Gastrocnemius medialis (tissue), 4 donors: ENCODE results near the gene ADCY1. TPM values are rescaled to one million over a fixed set of nuclear protein-coding genes. Genes with fewer than 3 reads are reported as not detected.

Experiments used
- ATAC-seq, 2 donors: fragments of 150-250 bp; one replicate each; pipeline ENCODE4 v1.9.1; 2016
- DNase-seq, 2 donors: peaks; one replicate each; pipeline ENCODE4 v3.0.0-alpha.2; 2019
- H3K27ac ChIP-seq, 4 donors: fragments of 200-600 bp; sonication (generic); 1 replicate in 1 of 4; 2 replicates in 3 of 4; pipeline ENCODE4 v1.5.1; 2016 to 2018; ENCODE audit warnings: mild to moderate bottlenecking in 2 of 4, moderate library complexity in 1 of 4
- H3K27me3 ChIP-seq, 3 donors: fragments of 200-600 bp; sonication (generic) in 2 of 3; 1 replicate in 1 of 3; 2 replicates in 2 of 3; pipeline versions ENCODE4 v1.5.1 to v1.6.0; 2016 to 2019; ENCODE audit warnings: mild to moderate bottlenecking in 1 of 3, moderate library complexity in 1 of 3
- H3K36me3 ChIP-seq, 2 donors: fragments of 200-600 bp; sonication (generic) in 1 of 2; one replicate each; pipeline ENCODE4 v1.5.1; 2017 to 2018
- H3K4me1 ChIP-seq, 2 donors: fragments of 200-600 bp; sonication (generic) in 1 of 2; one replicate each; pipeline ENCODE4 v1.5.1; 2016 to 2017; ENCODE audit warnings: mild to moderate bottlenecking in 2 of 2
- H3K4me3 ChIP-seq, 4 donors: fragments of 200-600 bp; sonication (generic) in 3 of 4; 1 replicate in 1 of 4; 2 replicates in 3 of 4; pipeline ENCODE4 v1.5.1; 2016 to 2019; ENCODE audit warnings: mild to moderate bottlenecking in 2 of 4
- H3K9me3 ChIP-seq, 3 donors: fragments of 200-600 bp; sonication (generic) in 2 of 3; 1 replicate in 1 of 3; 2 replicates in 2 of 3; pipeline ENCODE4 v1.5.1; 2016 to 2019
- POLR2A ChIP-seq, 2 donors: fragments of 450-650 bp; IDR thresholded peaks; one replicate each; pipeline ENCODE4 v1.6.1; 2017; ENCODE audit warnings: antibody characterized with exemption in 2 of 2, mild to moderate bottlenecking in 2 of 2, moderate library complexity in 2 of 2
- in situ Hi-C, 4 donors: fragments of 200-750 bp; cut with MboI; loops; one replicate each; pipeline versions ENCODE4 v1.15.0 to v1.8.0; 2017; ENCODE audit warnings: low sequenced_read_pairs in 4 of 4
- intact Hi-C: fragments of 100-400 bp; cut with DNase I; formaldehyde crosslinking; loops from one replicate; pipeline ENCODE4 v1.15.1; 2023; ENCODE audit warnings: low total_unique reads
- total RNA-seq, 4 donors: library from RNA; depleted of rRNA; stranded (reverse); fragments of >200 nt; gene quantifications; one replicate each; pipeline versions ENCODE4 v1.1.0 to v1.2.3, GENCODE V29; 2016
- TF ChIP-seq, protein P1 (sequence below), 5 experiments: fragments of 450-650 bp in 3 of 5; fragments of 200-600 bp in 2 of 5; sonication (generic) in 2 of 5; IDR thresholded peaks in 4 of 5; conservative IDR thresholded peaks in 1 of 5; 1 replicate in 4 of 5; 2 replicates in 1 of 5; pipeline ENCODE4 v1.5.1; 2016 to 2019; ENCODE audit warnings: antibody characterized with exemption in 5 of 5, mild to moderate bottlenecking in 3 of 5, moderate library complexity in 3 of 5

ADCY1 gene
- total RNA-seq, 4 donors from 2014 or later, result 0.42 to 3.5 (median 1.4) TPM

DNA sequence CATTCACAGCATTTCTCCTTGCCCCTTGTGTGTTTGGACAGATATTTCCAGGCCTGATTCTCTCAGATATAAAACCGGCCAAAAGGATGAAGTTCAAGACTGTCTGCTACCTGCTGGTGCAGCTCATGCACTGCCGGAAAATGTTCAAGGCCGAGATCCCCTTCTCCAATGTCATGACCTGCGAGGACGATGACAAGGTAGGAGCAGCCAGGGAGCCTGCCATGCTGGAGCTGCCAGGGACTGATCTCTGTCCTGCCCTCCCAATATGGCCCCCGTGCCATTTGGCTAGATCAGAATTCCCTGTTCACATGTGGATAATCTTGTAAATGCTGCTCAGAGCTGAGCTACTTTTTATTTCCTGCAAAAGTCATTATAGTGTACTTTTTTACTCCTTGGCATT is 87.8 kb downstream of the ADCY1 start:
- no peak for ATAC-seq
- DNase-seq, result no peak
- Histone ChIP-seq H3K4me3 (no peak overlapping the region), H3K9me3 (no peaks in the 10 kb centered on the region), H3K27ac (no peak overlapping the region), H3K27me3 (no peaks in the 10 kb centered on the region), H3K4me1 (no peaks in the 10 kb centered on the region), H3K36me3 (no peaks in the 10 kb centered on the region)
- TF ChIP-seq, protein P1, sequence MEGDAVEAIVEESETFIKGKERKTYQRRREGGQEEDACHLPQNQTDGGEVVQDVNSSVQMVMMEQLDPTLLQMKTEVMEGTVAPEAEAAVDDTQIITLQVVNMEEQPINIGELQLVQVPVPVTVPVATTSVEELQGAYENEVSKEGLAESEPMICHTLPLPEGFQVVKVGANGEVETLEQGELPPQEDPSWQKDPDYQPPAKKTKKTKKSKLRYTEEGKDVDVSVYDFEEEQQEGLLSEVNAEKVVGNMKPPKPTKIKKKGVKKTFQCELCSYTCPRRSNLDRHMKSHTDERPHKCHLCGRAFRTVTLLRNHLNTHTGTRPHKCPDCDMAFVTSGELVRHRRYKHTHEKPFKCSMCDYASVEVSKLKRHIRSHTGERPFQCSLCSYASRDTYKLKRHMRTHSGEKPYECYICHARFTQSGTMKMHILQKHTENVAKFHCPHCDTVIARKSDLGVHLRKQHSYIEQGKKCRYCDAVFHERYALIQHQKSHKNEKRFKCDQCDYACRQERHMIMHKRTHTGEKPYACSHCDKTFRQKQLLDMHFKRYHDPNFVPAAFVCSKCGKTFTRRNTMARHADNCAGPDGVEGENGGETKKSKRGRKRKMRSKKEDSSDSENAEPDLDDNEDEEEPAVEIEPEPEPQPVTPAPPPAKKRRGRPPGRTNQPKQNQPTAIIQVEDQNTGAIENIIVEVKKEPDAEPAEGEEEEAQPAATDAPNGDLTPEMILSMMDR (IDR thresholded peaks at IDR 0.05 in 4 of 5, conservative IDR thresholded peaks at IDR 0.05 in 1 of 5), result no peak
- TF ChIP-seq POLR2A (IDR thresholded peaks at IDR 0.05), result no peak
- intact Hi-C loops, result no loop called here
- in situ Hi-C loops, result loop anchor here in 1 of 4 donors (25.0 kb wide), 1 partner anchor 200 kb away; the partner anchor contains the start of gene CCDC201

DNA sequence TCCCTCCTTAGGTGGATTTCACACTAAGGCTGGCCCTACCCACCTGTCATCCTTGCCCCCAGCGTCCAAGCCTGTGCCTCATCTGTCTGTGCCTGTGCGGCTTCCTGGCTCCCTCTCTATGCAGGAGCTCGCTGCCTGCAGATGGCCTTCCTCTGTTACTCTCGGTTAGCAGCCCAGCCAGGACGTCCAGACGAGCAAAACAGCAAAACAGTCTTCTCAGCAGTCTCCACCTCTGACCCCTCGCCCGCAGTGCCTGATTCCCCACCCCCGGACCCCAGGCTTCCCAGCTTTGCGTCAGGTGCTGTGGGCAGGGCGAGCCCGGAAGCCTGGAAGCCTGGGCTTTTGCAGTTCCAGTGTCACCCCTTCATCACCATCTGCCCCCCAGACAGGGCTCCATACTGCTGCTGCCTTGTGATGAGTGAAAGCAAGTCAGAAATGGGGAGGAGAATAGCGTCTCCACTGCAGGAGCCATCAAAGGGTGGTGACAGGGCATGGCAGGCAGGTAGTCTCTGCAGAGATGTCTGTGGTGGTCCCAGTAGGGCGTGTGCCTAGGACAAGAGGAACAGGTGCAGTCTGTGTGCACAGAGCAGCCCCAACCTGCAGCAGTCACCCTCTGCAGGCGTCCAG is 88.5 kb downstream of the ADCY1 start:
- in situ Hi-C loops (loop anchor here in 1 of 4 donors (25.0 kb wide), 1 partner anchor 200 kb away; the partner anchor contains the start of gene CCDC201), intact Hi-C loops (no loop called here)
- Histone ChIP-seq H3K27me3 (no peaks in the 10 kb centered on the region), H3K27ac (no peak overlapping the region), H3K4me3 (no peak overlapping the region), H3K9me3 (no peaks in the 10 kb centered on the region), H3K36me3 (no peaks in the 10 kb centered on the region), H3K4me1 (no peaks in the 10 kb centered on the region)
- DNase-seq (no peak), ATAC-seq (no peak)
- TF ChIP-seq, protein P1 (IDR thresholded peaks at IDR 0.05 in 4 of 5, conservative IDR thresholded peaks at IDR 0.05 in 1 of 5), result no peak
- no peak for TF ChIP-seq POLR2A (IDR thresholded peaks at IDR 0.05)

DNA sequence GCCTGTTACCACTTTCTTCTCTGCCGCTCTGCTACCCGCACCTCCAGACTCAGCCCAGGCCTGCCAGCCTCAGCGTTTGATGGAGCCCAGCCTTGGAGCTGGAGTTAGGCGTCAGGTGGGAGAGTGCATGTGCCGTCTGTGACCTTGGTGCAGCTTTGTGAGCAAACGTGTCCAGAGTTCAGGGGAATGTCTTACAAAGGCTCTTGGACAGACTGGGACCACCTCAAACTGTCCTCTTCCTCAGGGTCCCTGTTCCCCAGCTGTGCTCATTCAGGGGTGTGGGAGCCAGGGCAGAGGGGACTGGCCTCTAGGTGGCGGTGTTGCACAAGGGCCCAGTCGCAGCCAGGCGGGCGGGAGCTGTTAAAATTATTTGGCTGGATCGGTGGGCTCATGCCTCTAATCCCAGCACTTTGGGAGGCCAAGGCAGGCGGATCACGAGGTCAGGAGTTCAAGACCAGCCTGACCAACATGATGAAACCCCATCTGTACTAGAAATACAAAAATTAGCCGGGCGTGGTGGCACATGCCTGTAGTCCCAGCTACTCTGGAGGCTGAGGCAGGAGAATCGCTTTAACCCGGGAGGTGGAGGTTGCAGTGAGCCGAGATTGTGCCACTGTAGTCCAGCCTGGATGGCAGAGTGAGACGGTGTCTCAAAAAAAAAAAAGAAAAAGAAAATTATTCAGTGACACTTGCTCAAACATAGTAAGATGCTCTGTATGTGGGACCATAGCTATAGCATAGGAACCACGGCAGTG is 89.2 kb downstream of the ADCY1 start:
- Histone ChIP-seq H3K27me3 (no peaks in the 10 kb centered on the region), H3K9me3 (no peaks in the 10 kb centered on the region), H3K36me3 (no peaks in the 10 kb centered on the region), H3K4me3 (no peak overlapping the region), H3K27ac (no peak overlapping the region), H3K4me1 (no peaks in the 10 kb centered on the region)
- ATAC-seq (no peak), DNase-seq (no peak)
- intact Hi-C loops, result no loop called here
- in situ Hi-C loops, result loop anchor here in 1 of 4 donors (25.0 kb wide), 1 partner anchor 199 kb away; the partner anchor contains the start of gene CCDC201
- TF ChIP-seq, protein P1 (IDR thresholded peaks at IDR 0.05 in 4 of 5, conservative IDR thresholded peaks at IDR 0.05 in 1 of 5), result peak; percentile 28 to 60 (median 37)
- TF ChIP-seq POLR2A (IDR thresholded peaks at IDR 0.05), result no peak

DNA sequence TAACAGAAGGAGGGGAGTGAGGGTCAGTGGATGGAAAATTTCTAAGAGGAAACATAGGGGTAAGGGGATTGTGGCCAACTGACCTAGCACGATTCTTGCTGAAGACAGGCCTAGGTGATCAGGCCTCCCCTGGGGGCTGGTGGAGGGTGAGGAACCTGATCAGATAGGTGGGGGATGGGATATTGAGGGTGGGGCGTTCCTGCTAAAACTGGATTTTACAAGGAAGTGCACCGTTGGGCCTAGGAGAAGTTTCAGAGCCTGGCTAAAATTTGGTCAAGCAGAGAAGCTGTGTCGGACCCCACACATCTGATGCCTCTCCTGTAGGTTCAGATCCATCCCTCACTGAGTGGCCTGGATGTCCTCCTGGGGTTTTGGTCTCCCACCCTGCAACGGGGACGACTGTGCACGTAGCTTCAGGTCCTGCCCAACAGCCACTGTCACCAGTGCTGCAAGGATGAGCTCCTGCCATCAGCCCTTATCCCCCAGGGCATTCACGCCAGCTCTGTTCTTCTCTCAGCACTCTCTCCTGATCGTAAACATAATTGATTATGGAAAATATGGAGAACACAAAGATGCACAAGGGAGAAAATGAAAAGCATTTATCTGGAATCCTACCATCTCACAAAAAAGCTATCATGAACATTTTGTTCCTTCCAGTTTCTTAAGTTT is 89.9 kb downstream of the ADCY1 start:
- H3K36me3 ChIP-seq, result no peaks in the 10 kb centered on the region
- ATAC-seq, result no peak
- no peak overlapping the region for H3K27ac ChIP-seq
- DNase-seq, result no peak
- no peak for TF ChIP-seq POLR2A (IDR thresholded peaks at IDR 0.05)
- TF ChIP-seq, protein P1 (IDR thresholded peaks at IDR 0.05 in 4 of 5, conservative IDR thresholded peaks at IDR 0.05 in 1 of 5), result no peak
- no peaks in the 10 kb centered on the region for H3K27me3 ChIP-seq
- in situ Hi-C loops (loop anchor here in 1 of 4 donors (25.0 kb wide), 1 partner anchor 198 kb away; the partner anchor contains the start of gene CCDC201), intact Hi-C loops (no loop called here)
- no peak overlapping the region for H3K4me3 ChIP-seq
- H3K9me3 ChIP-seq, result no peaks in the 10 kb centered on the region
- no peaks in the 10 kb centered on the region for H3K4me1 ChIP-seq
